Gastrocnemius medialis (tissue), 4 donors: Measurements from ENCODE around the gene TLR2.

ENCODE experiments used
- CTCF ChIP-seq, 5 experiments: fragments of 450-650 bp in 3 of 5; fragments of 200-600 bp in 2 of 5; sonication (generic) in 2 of 5; IDR thresholded peaks in 4 of 5; conservative IDR thresholded peaks in 1 of 5; 1 replicate in 4 of 5; 2 replicates in 1 of 5; pipeline ENCODE4 v1.5.1; 2016 to 2019; ENCODE audit warnings: antibody characterized with exemption in 5 of 5, mild to moderate bottlenecking in 3 of 5, moderate library complexity in 3 of 5
- POLR2A ChIP-seq, 2 donors: fragments of 450-650 bp; IDR thresholded peaks; one replicate each; pipeline ENCODE4 v1.6.1; 2017; ENCODE audit warnings: antibody characterized with exemption in 2 of 2, mild to moderate bottlenecking in 2 of 2, moderate library complexity in 2 of 2

DNA sequence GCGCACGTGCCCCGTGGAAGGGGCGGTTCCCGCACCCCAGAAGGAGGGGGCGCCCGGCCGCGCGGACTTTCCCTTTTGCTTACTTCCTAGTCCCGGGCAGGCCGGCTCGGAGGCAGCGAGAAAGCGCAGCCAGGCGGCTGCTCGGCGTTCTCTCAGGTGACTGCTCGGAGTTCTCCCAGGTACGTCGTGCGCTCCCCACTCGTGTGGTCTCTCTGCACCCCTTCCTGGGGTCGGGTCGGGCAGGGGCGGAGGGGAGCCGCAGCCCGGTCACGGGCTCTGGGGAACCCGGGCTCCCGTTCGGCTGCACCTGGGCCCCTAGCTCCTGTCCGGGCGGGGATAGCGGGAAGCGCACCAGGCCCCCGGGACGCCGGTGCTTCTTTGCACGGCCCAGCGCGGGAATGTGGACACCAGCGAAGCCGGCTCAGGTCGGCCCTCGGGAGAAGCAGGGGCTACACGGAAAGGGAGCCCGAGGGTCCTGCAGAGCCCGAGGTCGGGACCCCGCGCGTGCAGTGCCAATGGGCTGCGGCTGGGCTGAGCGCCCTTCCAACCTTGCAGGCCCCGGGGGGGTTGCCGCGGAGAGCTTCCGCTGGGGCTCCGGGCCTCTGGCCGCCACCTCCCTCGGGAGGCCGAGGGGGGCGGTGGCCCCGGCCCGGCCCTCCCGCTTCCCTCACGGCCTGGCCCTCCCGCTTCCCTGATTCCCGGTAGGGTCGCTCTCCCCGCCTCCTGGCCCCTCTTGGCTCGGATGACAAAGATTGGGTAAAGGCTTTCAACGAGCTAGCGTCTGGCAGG, at the start of gene TLR2:
- TF ChIP-seq CTCF (IDR thresholded peaks at IDR 0.05 in 4 of 5, conservative IDR thresholded peaks at IDR 0.05 in 1 of 5) (no peak), POLR2A (IDR thresholded peaks at IDR 0.05) (no peak)
